Mononuclear cell (primary cell): ENCODE data around the gene GASK1A. TPM values are rescaled to one million over a fixed set of nuclear protein-coding genes. Genes with fewer than 3 reads are reported as not detected.

ENCODE experiments used
- H3K27me3 ChIP-seq: 2 replicates; pipeline ENCODE4 v1.6.0; 2011; ENCODE audit warnings: low read length, control low read depth; ENCODE audit not compliant: insufficient read depth
- H3K4me1 ChIP-seq: 2 replicates; pipeline ENCODE4 v1.5.1; 2011; ENCODE audit warnings: mild to moderate bottlenecking, low read length, control low read depth; ENCODE audit not compliant: insufficient read depth
- H3K4me3 ChIP-seq: 2 replicates; pipeline ENCODE4 v1.5.1; 2011; ENCODE audit warnings: mild to moderate bottlenecking, low read length, moderate library complexity
- H3K9me3 ChIP-seq: 2 replicates; pipeline ENCODE4 v1.5.1; 2011; ENCODE audit warnings: low read depth, mild to moderate bottlenecking, control low read depth, low read length
- total RNA-seq: library from RNA; depleted of rRNA; stranded (reverse); fragments of >200 nt; gene quantifications from one replicate; pipeline ENCODE4 v1.2.3, GENCODE V29; 2012

Gene GASK1A
- total RNA-seq, 1 donor = 0.10 TPM

DNA sequence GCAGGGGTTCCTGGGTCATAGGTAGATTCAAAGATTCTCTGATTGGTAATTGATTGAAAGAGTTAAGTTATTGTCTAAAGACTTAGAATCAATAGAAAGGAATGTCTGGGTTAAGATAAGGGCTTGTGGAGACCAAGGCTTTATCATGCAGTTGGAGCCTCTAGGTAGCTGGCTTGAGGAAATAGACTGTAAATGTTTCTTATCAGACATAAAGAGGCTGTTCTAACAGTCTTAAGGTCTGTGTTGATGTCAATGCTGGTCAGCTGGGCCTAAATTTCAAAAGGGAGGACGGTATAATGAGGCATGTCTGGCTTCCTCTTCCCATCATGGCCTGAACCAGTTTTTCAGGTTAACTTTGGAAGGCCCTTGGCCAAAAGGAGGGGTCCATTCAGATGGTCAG lies 48.9 kb downstream of the GASK1A start:
- H3K27me3 ChIP-seq = no peaks in the 10 kb centered on the region
- H3K4me3 ChIP-seq = no peak overlapping the region
- no peaks in the 10 kb centered on the region for H3K9me3 ChIP-seq
- H3K4me1 ChIP-seq = peaks cover 27% of the 10 kb centered on the region

DNA sequence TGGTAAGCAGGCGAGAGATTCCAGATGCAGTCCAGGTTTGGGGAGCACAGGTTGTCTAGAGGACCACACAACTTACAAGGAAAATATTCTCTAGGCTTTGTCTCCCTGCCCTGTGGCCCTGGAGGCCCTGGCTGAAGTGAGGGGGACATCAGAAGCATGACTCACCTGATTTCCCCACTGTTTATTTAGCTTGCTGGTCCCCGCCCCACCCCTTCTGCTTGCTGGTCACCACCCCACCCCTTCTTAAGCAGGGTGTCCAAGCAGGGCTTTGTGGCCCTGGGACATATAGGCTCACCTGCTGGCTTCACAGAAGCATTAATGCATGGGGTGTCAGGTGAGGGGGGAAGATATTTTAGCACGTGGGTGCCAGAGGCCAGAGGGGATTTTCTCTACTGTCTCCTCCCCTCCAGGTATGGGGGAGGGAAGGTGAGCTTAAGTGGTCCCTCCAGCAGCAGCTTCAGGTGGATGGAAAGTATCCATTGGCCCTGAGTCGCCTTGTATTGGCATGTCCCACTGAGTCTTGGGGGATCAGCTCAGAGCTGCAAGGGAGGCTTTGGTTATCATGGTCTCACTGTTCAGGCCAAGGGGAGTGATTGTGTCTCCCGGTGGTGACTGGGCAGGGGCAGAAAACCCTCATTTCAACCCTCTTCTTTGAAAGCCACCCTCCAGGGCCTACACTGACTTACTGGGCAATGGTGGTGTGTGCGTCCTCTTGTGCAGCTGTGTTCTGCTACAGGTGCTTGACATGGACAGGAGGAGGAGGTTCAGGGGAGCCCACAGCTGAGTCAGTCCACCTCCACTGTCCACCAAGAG lies 49.8 kb downstream of the GASK1A start:
- Histone ChIP-seq H3K9me3 (no peaks in the 10 kb centered on the region), H3K27me3 (no peaks in the 10 kb centered on the region), H3K4me3 (no peak overlapping the region), H3K4me1 (peaks cover 21% of the 10 kb centered on the region)

DNA sequence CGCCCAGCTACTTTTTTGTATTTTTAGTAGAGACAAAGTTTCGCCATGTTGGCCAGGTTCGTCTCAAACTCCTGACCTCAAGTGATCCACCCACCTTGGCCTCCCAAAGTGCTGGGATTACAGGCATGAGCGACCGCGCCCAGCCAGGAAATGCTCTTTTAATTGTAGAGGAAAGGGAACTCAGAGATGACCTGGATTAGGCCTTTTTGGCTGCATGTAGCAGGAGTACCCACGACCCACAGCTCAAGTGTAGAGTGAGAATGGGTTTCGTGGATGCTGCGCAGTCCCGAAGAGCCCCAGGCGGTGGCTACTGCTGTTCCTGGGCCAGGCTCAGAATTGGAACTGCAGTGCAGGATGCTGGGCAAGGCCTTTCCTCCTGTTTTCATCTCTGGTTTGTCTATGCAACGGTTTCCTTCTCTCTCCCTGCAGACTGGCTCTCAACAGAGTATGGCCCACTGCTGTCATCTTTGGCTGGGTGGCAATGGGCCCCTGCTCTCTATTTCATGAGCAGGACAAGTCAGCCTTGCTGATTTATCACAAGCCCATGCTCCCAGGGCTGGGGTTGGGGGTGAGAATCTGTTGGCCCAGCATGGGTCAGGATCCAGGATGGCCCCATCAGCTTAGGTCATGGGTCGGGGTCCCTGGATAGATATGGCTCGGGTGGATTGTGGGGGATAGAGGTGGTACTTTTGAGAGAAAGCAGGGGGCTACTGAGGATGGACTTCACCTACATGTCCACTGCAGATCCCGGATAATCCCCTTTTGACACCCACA lies 51.2 kb downstream of the GASK1A start:
- H3K4me3 ChIP-seq = no peak overlapping the region
- no peaks in the 10 kb centered on the region for H3K9me3 ChIP-seq
- no peaks in the 10 kb centered on the region for H3K27me3 ChIP-seq
- H3K4me1 ChIP-seq = peaks cover 7% of the 10 kb centered on the region

DNA sequence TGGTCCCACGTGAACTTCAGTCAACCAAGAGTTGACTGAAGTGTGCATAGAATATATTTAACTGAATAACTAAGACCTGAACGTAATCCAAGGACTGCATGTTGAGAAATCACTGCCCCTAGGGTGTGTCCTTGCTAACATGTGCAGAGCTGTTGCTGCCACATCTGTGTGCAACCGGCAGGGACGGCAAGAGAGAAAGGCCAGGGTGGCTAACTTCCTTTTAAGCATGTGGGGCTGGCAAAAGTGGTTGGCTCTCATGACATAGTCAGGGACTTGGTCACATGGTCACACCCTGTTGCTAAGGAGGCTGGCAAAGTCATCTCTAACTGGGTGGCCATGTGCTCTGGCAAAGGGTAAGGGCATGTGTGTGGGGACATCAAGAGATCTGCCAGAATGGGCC lies 52.4 kb downstream of the GASK1A start:
- H3K4me1 ChIP-seq = peaks cover 6% of the 10 kb centered on the region
- H3K27me3 ChIP-seq = no peaks in the 10 kb centered on the region
- H3K9me3 ChIP-seq = no peaks in the 10 kb centered on the region
- H3K4me3 ChIP-seq = no peak overlapping the region

DNA sequence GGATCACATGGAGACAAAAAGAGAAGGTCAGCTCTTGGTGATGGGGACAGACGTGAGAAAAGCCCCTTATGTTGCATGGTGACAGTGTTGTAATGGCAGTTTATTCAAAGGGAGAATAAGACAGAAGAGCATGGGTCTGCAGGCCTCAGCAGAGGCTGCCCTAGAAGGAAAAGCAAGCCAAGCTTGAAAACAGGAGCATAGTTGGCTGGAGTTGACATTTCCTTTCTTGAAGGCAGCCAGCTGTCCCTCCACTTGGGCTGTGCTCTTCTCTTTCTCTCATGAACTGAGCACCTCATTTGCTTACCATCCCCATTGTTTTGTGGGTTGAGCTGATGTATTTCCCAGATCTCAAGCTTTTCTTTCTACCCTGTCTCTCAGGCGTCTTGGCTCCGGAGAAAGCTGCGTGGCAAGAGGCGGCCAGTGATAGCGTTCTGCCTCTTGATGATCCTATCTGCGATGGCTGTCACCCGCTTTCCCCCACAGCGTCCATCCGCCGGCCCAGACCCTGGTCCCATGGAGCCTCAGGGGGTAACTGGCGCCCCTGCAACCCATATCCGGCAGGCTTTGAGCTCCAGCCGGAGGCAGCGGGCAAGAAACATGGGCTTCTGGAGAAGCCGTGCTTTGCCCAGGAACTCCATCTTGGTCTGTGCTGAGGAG lies 52.9 kb downstream of the GASK1A start:
- H3K27me3 ChIP-seq = no peaks in the 10 kb centered on the region
- peaks cover 6% of the 10 kb centered on the region for H3K4me1 ChIP-seq
- H3K4me3 ChIP-seq = no peak overlapping the region
- no peaks in the 10 kb centered on the region for H3K9me3 ChIP-seq

DNA sequence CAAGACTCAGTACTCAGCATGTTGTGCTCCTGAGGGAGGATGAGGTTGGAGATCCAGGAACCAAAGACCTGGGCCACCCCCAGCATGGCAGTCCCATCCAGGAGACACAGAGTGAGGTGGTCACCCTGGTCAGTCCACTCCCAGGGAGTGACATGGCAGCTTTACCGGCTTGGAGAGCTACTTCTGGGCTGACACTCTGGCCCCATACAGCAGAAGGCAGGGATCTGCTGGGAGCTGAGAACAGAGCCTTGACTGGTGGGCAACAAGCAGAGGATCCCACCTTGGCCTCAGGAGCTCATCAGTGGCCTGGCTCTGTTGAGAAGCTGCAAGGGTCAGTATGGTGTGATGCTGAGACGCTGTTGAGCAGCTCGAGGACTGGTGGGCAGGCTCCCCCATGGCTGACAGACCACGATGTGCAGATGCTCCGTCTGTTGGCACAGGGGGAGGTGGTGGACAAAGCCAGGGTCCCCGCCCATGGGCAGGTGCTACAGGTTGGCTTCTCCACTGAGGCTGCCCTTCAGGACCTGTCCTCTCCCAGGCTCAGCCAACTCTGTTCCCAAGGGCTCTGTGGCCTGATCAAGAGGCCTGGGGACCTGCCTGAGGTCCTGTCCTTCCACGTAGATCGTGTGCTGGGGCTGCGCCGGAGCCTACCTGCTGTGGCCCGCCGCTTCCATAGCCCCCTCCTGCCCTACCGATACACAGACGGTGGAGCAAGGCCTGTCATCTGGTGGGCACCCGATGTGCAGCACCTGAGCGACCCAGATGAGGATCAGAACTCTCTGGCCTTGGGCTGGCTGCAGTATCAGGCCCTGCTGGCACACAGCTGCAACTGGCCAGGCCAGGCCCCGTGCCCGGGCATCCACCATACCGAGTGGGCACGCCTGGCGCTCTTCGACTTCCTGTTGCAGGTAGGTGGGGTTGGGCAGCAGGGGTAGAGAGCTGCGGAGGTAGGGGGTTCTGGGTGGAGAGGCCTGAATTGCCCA lies 53.8 kb downstream of the GASK1A start:
- Histone ChIP-seq H3K9me3 (no peaks in the 10 kb centered on the region), H3K27me3 (no peaks in the 10 kb centered on the region), H3K4me3 (no peak overlapping the region), H3K4me1 (peaks cover 6% of the 10 kb centered on the region)

DNA sequence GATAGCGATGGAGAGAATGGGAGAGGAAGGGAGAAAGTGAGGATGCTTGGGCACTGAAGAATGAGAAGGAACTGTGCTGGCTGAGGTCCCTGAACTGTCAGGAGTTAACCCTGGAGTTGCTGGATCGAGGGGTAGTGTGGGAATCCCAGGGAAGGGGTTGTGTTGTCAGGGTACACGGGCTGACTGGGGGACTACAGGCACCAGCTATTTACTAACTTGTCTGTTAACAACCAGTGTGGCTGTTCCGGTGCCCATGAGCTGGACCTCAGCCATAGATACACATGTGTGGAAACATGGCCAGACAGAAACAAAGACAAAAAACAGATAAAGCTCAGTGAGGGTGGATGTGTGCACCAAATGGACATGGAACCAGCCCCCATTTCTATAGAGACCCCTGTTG lies 55.1 kb downstream of the GASK1A start:
- peaks cover 6% of the 10 kb centered on the region for H3K4me1 ChIP-seq
- no peaks in the 10 kb centered on the region for H3K27me3 ChIP-seq
- no peaks in the 10 kb centered on the region for H3K9me3 ChIP-seq
- no peak overlapping the region for H3K4me3 ChIP-seq

DNA sequence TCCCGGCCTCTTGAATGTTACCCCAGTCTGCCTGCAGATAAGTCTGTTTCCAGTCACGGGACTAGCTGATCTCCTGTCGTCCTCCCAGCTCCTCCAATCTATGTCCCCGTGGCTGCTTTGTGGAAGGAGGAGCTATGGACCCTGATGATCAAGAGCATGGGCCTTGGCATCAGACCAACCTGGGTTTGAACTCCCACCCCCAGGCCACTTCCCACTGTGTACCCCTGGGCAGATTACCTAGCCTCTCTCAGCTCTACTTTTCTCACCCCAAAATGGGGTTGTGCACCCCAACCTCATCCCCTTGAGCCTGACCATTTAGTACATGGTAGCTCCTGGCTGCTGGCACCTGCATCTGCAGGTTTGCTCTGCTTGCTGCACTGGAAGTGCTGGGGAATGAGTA lies 55.8 kb downstream of the GASK1A start:
- Histone ChIP-seq H3K27me3 (no peaks in the 10 kb centered on the region), H3K9me3 (no peaks in the 10 kb centered on the region), H3K4me3 (no peak overlapping the region), H3K4me1 (peaks cover 6% of the 10 kb centered on the region)

DNA sequence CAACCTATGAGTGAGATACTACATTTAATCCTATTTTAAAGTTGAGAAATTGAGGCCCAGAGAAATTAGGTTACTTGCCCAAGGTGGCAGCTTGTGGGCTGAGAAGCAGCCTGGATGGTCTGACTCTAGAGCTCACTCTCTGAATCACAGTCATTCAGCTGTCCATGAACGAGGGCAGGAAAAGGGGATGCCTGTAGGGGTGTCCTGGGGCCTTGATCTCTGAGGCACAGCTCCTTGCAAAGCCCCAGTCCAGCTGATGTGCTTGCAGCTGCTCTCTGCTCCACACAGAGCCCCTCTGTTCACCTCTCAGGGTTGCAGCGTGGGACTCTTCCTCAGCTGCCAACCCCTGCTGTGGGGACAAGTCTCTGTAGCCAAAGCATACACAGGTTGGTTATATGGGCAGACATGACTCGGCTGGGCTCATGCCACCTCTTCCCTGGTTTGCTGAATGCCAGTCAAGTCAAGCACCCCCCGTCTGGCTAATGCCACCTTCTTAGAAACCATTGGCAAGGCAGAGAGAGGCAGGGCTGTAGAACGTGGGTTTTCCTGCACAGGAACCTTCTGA lies 56.8 kb downstream of the GASK1A start:
- Histone ChIP-seq H3K9me3 (no peaks in the 10 kb centered on the region), H3K4me3 (no peak overlapping the region), H3K27me3 (no peaks in the 10 kb centered on the region), H3K4me1 (peaks cover 6% of the 10 kb centered on the region)

DNA sequence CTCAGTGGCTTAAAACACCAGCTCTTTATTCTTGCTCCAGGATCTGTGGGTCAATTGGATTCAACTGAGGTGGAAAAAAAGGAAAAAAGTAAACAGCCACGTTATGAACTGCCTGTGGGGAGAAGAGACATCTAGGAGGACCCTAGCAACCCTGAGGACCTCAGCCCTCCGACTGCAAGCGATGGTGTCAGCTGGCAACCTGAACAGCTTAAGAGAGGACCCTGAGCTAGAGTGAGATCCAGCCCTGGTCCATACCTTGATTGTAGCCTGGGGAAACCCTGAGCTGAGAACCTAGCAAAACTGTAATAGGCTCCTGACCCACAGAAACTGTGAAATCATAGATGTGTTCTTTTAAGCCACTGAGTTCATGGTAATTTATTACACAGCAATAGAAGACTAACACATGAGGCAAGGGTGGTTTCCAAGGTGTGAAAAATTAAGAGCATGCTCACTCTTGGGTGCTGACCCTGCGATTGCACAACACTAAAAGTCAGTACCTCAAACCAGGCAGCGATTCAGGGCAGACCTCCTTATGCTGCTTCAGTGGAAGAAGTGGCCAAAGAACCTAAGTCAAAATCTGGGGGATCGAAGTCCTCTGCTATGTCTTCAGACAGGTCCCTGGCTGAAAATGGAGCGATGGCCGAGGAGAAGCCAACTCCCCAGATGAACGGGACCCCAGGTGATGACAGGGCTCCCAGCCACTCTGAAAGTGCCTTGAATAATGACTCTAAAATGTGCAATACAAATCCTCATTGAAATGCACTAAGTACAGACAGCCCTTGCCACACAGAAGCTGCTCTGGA lies 57.7 kb downstream of the GASK1A start:
- H3K27me3 ChIP-seq = no peaks in the 10 kb centered on the region
- H3K4me1 ChIP-seq = no peaks in the 10 kb centered on the region
- no peak overlapping the region for H3K4me3 ChIP-seq

DNA sequence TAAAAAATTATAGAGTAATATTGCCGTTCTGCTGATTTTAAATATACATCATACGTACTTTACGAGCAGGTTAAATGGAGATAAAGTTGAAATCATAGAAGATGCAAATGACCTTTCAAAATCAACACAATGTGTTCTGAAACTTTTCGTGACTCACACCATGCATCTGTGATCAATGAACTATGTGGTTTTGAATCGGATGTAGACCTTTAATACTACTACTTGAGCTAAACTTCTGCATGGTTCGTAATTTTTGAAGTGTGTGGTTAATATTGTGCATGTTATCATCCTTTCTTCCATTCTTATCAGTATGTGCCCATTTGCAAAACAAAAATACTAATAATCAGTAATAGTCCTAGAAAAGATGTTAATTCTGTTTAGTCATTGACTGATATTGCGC lies 58.9 kb downstream of the GASK1A start:
- no peak overlapping the region for H3K4me3 ChIP-seq

More for the DNA sequence above, 57.7 kb downstream of the GASK1A start:
- no peaks in the 10 kb centered on the region for H3K9me3 ChIP-seq

DNA sequence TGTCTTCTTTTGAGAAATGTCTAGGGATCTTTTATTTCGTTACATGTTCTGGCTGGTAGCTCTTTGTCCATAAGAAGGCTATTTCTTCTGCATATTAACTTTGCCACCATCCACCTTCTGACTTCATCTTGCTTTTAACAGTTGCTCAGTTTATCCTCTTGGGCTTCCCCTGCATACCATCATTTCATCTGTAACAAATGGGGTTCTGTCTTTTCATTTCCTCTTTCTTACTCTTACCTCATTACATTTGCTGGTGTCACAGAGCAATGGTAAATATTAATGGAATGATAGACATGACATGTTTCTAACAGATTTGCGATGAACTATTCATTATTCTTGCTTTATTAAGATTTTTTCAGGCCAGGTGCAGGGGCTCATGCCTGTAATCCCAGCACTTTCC lies 62.4 kb downstream of the GASK1A start:
- no peaks in the 10 kb centered on the region for H3K9me3 ChIP-seq
- no peaks in the 10 kb centered on the region for H3K4me1 ChIP-seq
- no peak overlapping the region for H3K4me3 ChIP-seq
- H3K27me3 ChIP-seq = no peaks in the 10 kb centered on the region

More for the DNA sequence above, 58.9 kb downstream of the GASK1A start:
- no peaks in the 10 kb centered on the region for H3K4me1 ChIP-seq
- H3K9me3 ChIP-seq = no peaks in the 10 kb centered on the region
- no peaks in the 10 kb centered on the region for H3K27me3 ChIP-seq

DNA sequence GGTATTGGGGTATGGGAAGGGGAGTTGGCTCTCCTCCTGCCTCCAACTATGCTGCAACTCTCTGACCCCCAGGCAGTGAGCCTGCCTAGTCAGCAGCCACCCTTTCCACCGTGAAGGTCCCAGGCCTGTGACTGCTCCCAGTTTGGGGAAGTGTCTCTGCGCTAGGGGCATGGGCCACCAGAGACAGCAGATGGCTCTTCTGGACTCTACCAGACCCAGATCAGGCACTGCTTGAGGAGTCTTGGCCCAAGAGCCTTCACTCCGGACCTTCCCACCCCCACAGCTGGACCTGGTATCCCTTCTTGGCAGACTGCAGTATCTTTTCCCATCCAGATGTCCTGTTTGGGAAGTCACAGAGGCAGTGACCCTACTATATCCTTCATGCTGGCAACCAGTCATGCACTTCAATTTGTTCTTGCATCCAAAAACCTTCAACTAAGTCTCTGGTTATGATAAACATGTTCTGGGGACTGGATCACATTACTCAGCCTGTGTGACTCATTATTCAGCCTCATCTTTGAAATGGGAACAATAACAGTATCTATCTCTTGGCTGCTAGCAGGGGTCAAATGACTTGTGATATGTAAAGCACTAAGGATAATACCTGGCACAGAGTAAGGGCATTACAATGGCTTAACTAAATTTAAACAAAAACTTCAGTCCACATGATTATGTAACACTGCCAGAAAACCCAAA lies 64.1 kb downstream of the GASK1A start:
- Histone ChIP-seq H3K27me3 (no peaks in the 10 kb centered on the region), H3K9me3 (no peaks in the 10 kb centered on the region), H3K4me3 (no peak overlapping the region), H3K4me1 (no peaks in the 10 kb centered on the region)
